GM12878 (cell line): ENCODE data around the gene PGAP3. TPM values are rescaled to one million over a fixed set of nuclear protein-coding genes. Genes with fewer than 3 reads are reported as not detected.
A peak's percentile ranks its signal among the peaks of the same experiment; 100 is the strongest.

Source experiments
- ATAC-seq: fragments of 200-7000 bp; cut with Tn5 transposase; 3 replicates; pipeline ENCODE4 v1.9.1; 2020; ENCODE audit warnings: mild to moderate bottlenecking, moderate library complexity
- BruUV-seq: library from RNA; stranded (reverse); fragments of 400-500 nt; replicated peaks from 2 replicates; lab custom pipeline; 2021; lab: Mats Ljungman, UMichigan
- CTCF ChIA-PET: fragments of 300-600 bp; sonication (Branson Sonifier 250); formaldehyde crosslinking; extraction: SDS; loops from one replicate; lab custom pipeline; 2021; ENCODE audit warnings: inconsistent platforms; lab: Yijun Ruan, JAX
- POLR2A ChIA-PET: fragments of 350-600 bp; formaldehyde crosslinking; extraction: SDS; loops from one replicate; lab custom pipeline; 2021; ENCODE audit warnings: inconsistent platforms; lab: Charles Lee
- RAD21 ChIA-PET: fragments of 300-600 bp; sonication (Branson Sonifier 250); formaldehyde crosslinking; loops from one replicate; lab custom pipeline; 2023; ENCODE audit warnings: antibody characterized with exemption; ENCODE audit not compliant: unreplicated experiment; lab: Charles Lee
- SMC1A ChIA-PET: fragments of 300-600 bp; sonication (Branson Sonifier 250); formaldehyde crosslinking; loops from one replicate; lab custom pipeline; 2023; ENCODE audit not compliant: unreplicated experiment, uncharacterized antibody; lab: Charles Lee
- DNase-seq: peaks from one replicate; pipeline ENCODE4 v3.0.0-alpha.2; 2011; ENCODE audit warnings: low read depth, low spot score
- FAIRE-seq: peaks from 3 replicates; lab custom pipeline; 2011; peaks lifted over from hg19 to GRCh38; lab: Jason Lieb, UNC
- H2AFZ ChIP-seq: 2 replicates; pipeline ENCODE4 v1.6.0; 2011; ENCODE audit warnings: low read depth, low read length, control low read depth; ENCODE audit not compliant: control insufficient read depth
- H3K27ac ChIP-seq: 2 replicates; pipeline ENCODE4 v1.5.1; 2011; ENCODE audit warnings: control low read depth; ENCODE audit not compliant: control insufficient read depth, insufficient read depth
- H3K27me3 ChIP-seq, 2 experiments: replicated peaks in 1 of 2; 2 replicates each; pipeline versions ENCODE4 v1.6.0 to v1.6.1; 2011; ENCODE audit warnings: low read length in 1 of 2; ENCODE audit not compliant: control insufficient read depth in 2 of 2, insufficient read depth in 2 of 2
- H3K36me3 ChIP-seq, 2 experiments: 2 replicates each; pipeline ENCODE4 v1.5.1; 2011; ENCODE audit warnings: low read length in 1 of 2; ENCODE audit not compliant: control insufficient read depth in 2 of 2, insufficient read depth in 2 of 2
- H3K4me1 ChIP-seq: 2 replicates; pipeline ENCODE4 v1.6.1; 2011; ENCODE audit warnings: mild to moderate bottlenecking, low read length, moderate library complexity, mixed read lengths; ENCODE audit not compliant: control insufficient read depth, insufficient read depth
- H3K4me2 ChIP-seq: 2 replicates; pipeline ENCODE4 v1.6.0; 2011; ENCODE audit warnings: control low read depth; ENCODE audit not compliant: control insufficient read depth, insufficient read depth
- H3K4me3 ChIP-seq: fragments of 200-600 bp; sonication (generic); 2 replicates; pipeline ENCODE4 v1.5.1; 2016
- H3K79me2 ChIP-seq: 2 replicates; pipeline ENCODE4 v1.6.0; 2011; ENCODE audit warnings: low read length; ENCODE audit not compliant: control insufficient read depth, insufficient read depth
- H3K9ac ChIP-seq: 2 replicates; pipeline ENCODE4 v1.8.0; 2011; ENCODE audit warnings: low read length, control low read depth, mixed read lengths; ENCODE audit not compliant: control insufficient read depth, insufficient read depth
- H3K9me3 ChIP-seq: replicated peaks from 3 replicates; pipeline ENCODE4 v1.5.1; 2011; ENCODE audit warnings: mild to moderate bottlenecking, low read length; ENCODE audit not compliant: control insufficient read depth, insufficient read depth
- H4K20me1 ChIP-seq: 2 replicates; pipeline ENCODE4 v1.6.0; 2011; ENCODE audit not compliant: control insufficient read depth, insufficient read depth
- BRCA1 ChIP-seq: IDR thresholded peaks from 2 replicates; pipeline ENCODE4 v1.6.1; 2011; ENCODE audit warnings: low read depth, low read length, improper control_type of control experiment
- CBX5 ChIP-seq: sonication (generic); IDR thresholded peaks from 2 replicates; pipeline ENCODE4 v1.6.1; 2016; ENCODE audit warnings: low read depth, moderate library complexity, mild to moderate bottlenecking, inconsistent platforms
- CEBPB ChIP-seq, 2 experiments: fragments of 150-350 bp in 1 of 2; IDR thresholded peaks; 2 replicates each; pipeline ENCODE4 v1.6.1; 2012 to 2014; ENCODE audit warnings: low read depth in 2 of 2, low read length in 2 of 2, borderline replicate concordance in 1 of 2, inconsistent platforms in 1 of 2
- CTCF ChIP-seq, 3 experiments: IDR thresholded peaks in 2 of 3; conservative IDR thresholded peaks in 1 of 3; 2 replicates each; pipeline ENCODE4 v1.5.1; 2011; ENCODE audit warnings: low read depth in 3 of 3, low read length in 3 of 3, mild to moderate bottlenecking in 3 of 3, control low read depth in 2 of 3, moderate library complexity in 2 of 3, inconsistent platforms in 1 of 3, mixed read lengths in 1 of 3; ENCODE audit not compliant: control insufficient read depth in 2 of 3, insufficient read depth in 1 of 3; ENCODE audit errors: extremely low read depth in 1 of 3
- EGR1 ChIP-seq, 2 experiments: IDR thresholded peaks; 1 replicate in 1 of 2; 2 replicates in 1 of 2; pipeline ENCODE4 v1.6.1; 2011 to 2012; ENCODE audit warnings: low read depth in 2 of 2, low read length in 2 of 2, borderline replicate concordance in 1 of 2, mild to moderate bottlenecking in 1 of 2, moderate library complexity in 1 of 2
- ETV6 ChIP-seq, 2 experiments: fragments of 450-650 bp in 1 of 2; IDR thresholded peaks in 1 of 2; conservative IDR thresholded peaks in 1 of 2; 2 replicates each; pipeline ENCODE4 v1.6.1; 2014; ENCODE audit warnings: antibody characterized with exemption in 1 of 2, borderline replicate concordance in 1 of 2, low read depth in 1 of 2, mild to moderate bottlenecking in 1 of 2, moderate library complexity in 1 of 2
- IKZF2 ChIP-seq, 2 experiments: fragments of 450-650 bp; IDR thresholded peaks; 2 replicates each; pipeline ENCODE4 v1.6.1; 2017; ENCODE audit warnings: mild to moderate bottlenecking in 2 of 2, moderate library complexity in 2 of 2
- MTA3 ChIP-seq: IDR thresholded peaks from 2 replicates; pipeline ENCODE4 v1.6.1; 2012; ENCODE audit warnings: low read length, inconsistent platforms, borderline replicate concordance
- NFYA ChIP-seq: IDR thresholded peaks from 2 replicates; pipeline ENCODE4 v1.6.1; 2011; ENCODE audit warnings: low read depth, mild to moderate bottlenecking, low read length, improper control_type of control experiment, borderline replicate concordance
- NKRF ChIP-seq: fragments of 450-650 bp; conservative IDR thresholded peaks from 2 replicates; pipeline ENCODE4 v1.6.1; 2017; ENCODE audit warnings: mild to moderate bottlenecking, moderate library complexity
- NR2F1 ChIP-seq: fragments of 450-650 bp; conservative IDR thresholded peaks from 2 replicates; pipeline ENCODE4 v1.6.1; 2017; ENCODE audit warnings: mild to moderate bottlenecking
- PML ChIP-seq: IDR thresholded peaks from 2 replicates; pipeline ENCODE4 v1.6.1; 2012; ENCODE audit warnings: low read length, inconsistent platforms
- RELA ChIP-seq: fragments of 450-650 bp; IDR thresholded peaks from 2 replicates; pipeline ENCODE4 v1.8.0; 2014; ENCODE audit warnings: borderline replicate concordance; ENCODE audit not compliant: partially characterized antibody
- RFX5 ChIP-seq: IDR thresholded peaks from 2 replicates; pipeline ENCODE4 v1.6.1; 2011; ENCODE audit warnings: low read depth, low read length, improper control_type of control experiment
- SIX5 ChIP-seq: IDR thresholded peaks from 2 replicates; pipeline ENCODE4 v1.6.1; 2011; ENCODE audit warnings: mild to moderate bottlenecking, low read depth, low read length, moderate library complexity; ENCODE audit not compliant: severe bottlenecking
- SMAD5 ChIP-seq: IDR thresholded peaks from 2 replicates; pipeline ENCODE4 v1.6.1; 2016; ENCODE audit warnings: antibody characterized with exemption, low read depth
- SUPT20H ChIP-seq: IDR thresholded peaks from 2 replicates; pipeline ENCODE4 v1.6.1; 2011; ENCODE audit warnings: low read depth, mild to moderate bottlenecking, low read length, moderate library complexity, borderline replicate concordance; ENCODE audit not compliant: control insufficient read depth
- ZZZ3 ChIP-seq: IDR thresholded peaks from 2 replicates; pipeline ENCODE4 v1.6.1; 2011; ENCODE audit warnings: low read depth; ENCODE audit not compliant: control insufficient read depth, insufficient read length
- WGBS: methylation state at CpG from one replicate; pipeline ENCODE4 v1.1.6; 2016; ENCODE audit warnings: low lambda C conversion rate; ENCODE audit not compliant: insufficient replicate concordance, insufficient coverage; ENCODE audit errors: missing lambda C conversion rate; 5-methylcytosine and 5-hydroxymethylcytosine counted together
- in situ Hi-C: fragments of 300-500 bp; cut with MboI; formaldehyde crosslinking; loops from 9 replicates; pipeline ENCODE4 v1.14.3; 2018; ENCODE audit warnings: mixed read lengths
- intact Hi-C: fragments of 100-400 bp; cut with micrococcal nuclease; formaldehyde crosslinking; loops from one replicate; pipeline ENCODE4 v1.14.2; 2022; ENCODE audit not compliant: unreplicated experiment
- polyA plus RNA-seq, 11 experiments: library from polyadenylated mRNA; depleted of rRNA in 4 of 11; unstranded in 6 of 11; stranded (reverse) in 5 of 11; fragments of >200 nt; fragmentation: Nextera tagmentation in 4 of 11; fragmentation: Illumina TruSeq in 1 of 11; extraction: Ambion mirVana in 4 of 11; extraction: Trizol in 1 of 11; gene quantifications; 1 replicate in 1 of 11; 2 replicates in 10 of 11; pipeline versions ENCODE4 v1.2.1 to v1.2.3, GENCODE V29; 2011 to 2016; ENCODE audit warnings: inconsistent platforms in 2 of 11, missing spikeins in 2 of 11, low read depth in 1 of 11
- total RNA-seq, 4 experiments: library from RNA; depleted of rRNA in 3 of 4; stranded (reverse); fragments of >200 nt in 3 of 4; fragmentation: Illumina TruSeq in 1 of 4; extraction: Trizol in 1 of 4; gene quantifications; 2 replicates each; pipeline versions ENCODE4 v1.2.1 to v1.2.3, GENCODE V29; 2013 to 2021

The PGAP3 gene
- total and polyA plus RNA-seq, 10 of the 15 experiments (the other 5 are each of a cell fraction or from before 2014, with no cell fraction given): 0.21 to 10.0 (median 5.3) TPM

- peak overlapping the region; percentile 26; the same call in 1 of the 2 replicates for H3K4me2 ChIP-seq
- ATAC-seq: peak; percentile 80
- no peaks in the 10 kb centered on the region for H3K9me3 ChIP-seq
- no peak overlapping the region for H3K4me3 ChIP-seq
- no peak overlapping the region for H3K27ac ChIP-seq
- WGBS: 1% methylated on average over 16 of the region's 16 CpGs
- CTCF ChIA-PET: interaction anchor here (0.6 to 8.9 kb wide), 54 partner anchors 9 to 502 kb away, joined by 3 to 225 read pairs (median 4); partner anchors contain the start of genes IKZF3, MIEN1, PGAP3 and PNMT
- peaks cover 5% of the 10 kb centered on the region for H3K4me1 ChIP-seq
- intact Hi-C loops: loop anchor here (5.0 kb wide), 3 partner anchors 109 to 404 kb away; partner anchors contain the start of genes IKZF3 and MIEN1
- DNase-seq: no peak
- H3K79me2 ChIP-seq: no peaks in the 10 kb centered on the region
- no peak overlapping the region for H2AFZ ChIP-seq
- RAD21 ChIA-PET: interaction anchor here (0.6 to 5.6 kb wide), 15 partner anchors 10 to 404 kb away, joined by 3 to 54 read pairs (median 5); partner anchors contain the start of genes MIEN1 and PSMD3
- H3K36me3 ChIP-seq: no peaks in the 10 kb centered on the region
- POLR2A ChIA-PET: interaction anchor here (1.1 kb wide), 1 partner anchor 76 kb away, joined by 3 read pairs; no protein-coding TSS in a partner anchor
- BruUV-seq: no TSS peak
- in situ Hi-C loops: loop anchor here (5.0 kb wide), 2 partner anchors 129 to 359 kb away; partner anchors contain the start of gene PSMD3
- peaks cover 7 to 8% of the 10 kb centered on the region in 2 experiments for H3K27me3 ChIP-seq
- peak; percentile 91 for FAIRE-seq
- no peaks in the 10 kb centered on the region for H4K20me1 ChIP-seq
- SMC1A ChIA-PET: interaction anchor here (0.6 to 5.4 kb wide), 21 partner anchors 9 to 442 kb away, joined by 3 to 36 read pairs (median 4); partner anchors contain the start of genes MIEN1, PNMT and STARD3
- H3K9ac ChIP-seq: no peak overlapping the region
- TF ChIP-seq CBX5 (no peak), BRCA1 (no peak), EGR1 (IDR thresholded peaks at IDR 0.05; ENCODE audit: borderline replicate concordance in 1 of 2, low read depth in 2 of 2, low read length in 2 of 2) (0 out of 3 replicates have a peak, but pooled peaks of 1 of the 2 experiments have one; percentile 1), CTCF (IDR thresholded peaks at IDR 0.05 in 2 of 3, conservative IDR thresholded peaks at IDR 0.05 in 1 of 3; ENCODE audit: control insufficient read depth in 2 of 3, extremely low read depth in 1 of 3, insufficient read depth in 1 of 3, low read depth in 3 of 3, low read length in 3 of 3) (peak; percentile 92 to 97 (median 92)), ETV6 (conservative IDR thresholded peaks at IDR 0.05 in 1 of 2, IDR thresholded peaks at IDR 0.05 in 1 of 2; ENCODE audit: borderline replicate concordance in 1 of 2, low read depth in 1 of 2) (no peak), MTA3 (no peak), PML (no peak), CEBPB (IDR thresholded peaks at IDR 0.05; ENCODE audit: borderline replicate concordance in 1 of 2, low read depth in 2 of 2, low read length in 2 of 2) (no peak), SMAD5 (no peak), SIX5 (no peak), IKZF2 (IDR thresholded peaks at IDR 0.05) (peak in 1 of 2 experiments; percentile 30; a peak in 1 of 4 replicates), ZZZ3 (no peak), NKRF (no peak), RFX5 (no peak), NFYA (no peak), NR2F1 (peak; percentile 50; the same call in 1 of the 2 replicates), SUPT20H (no peak), RELA (peak; percentile 27)
Measured at GRCh38 chr17:39623356-39623950, 64.4 kb downstream of the PGAP3 start.
